A673 (cell line): ENCODE results near the gene NTRK3. TPM values are rescaled to one million over a fixed set of nuclear protein-coding genes. Genes with fewer than 3 reads are reported as not detected.

Experiments used
- BruUV-seq: library from RNA; stranded (reverse); fragments of 400-500 nt; replicated peaks from 2 replicates; lab custom pipeline; 2021; lab: Mats Ljungman, UMichigan
- CTCF ChIA-PET: fragments of 300-600 bp; sonication (Branson Sonifier 250); formaldehyde crosslinking; loops from one replicate; lab custom pipeline; 2022; ENCODE audit warnings: antibody characterized with exemption; lab: Charles Lee
- POLR2A ChIA-PET: fragments of 300-600 bp; sonication (Branson Sonifier 250); formaldehyde crosslinking; loops from one replicate; lab custom pipeline; 2022; ENCODE audit warnings: antibody characterized with exemption; ENCODE audit not compliant: low non-redundant PET; lab: Charles Lee
- DNase-seq: peaks from one replicate; pipeline ENCODE4 v3.0.0-alpha.2; 2015; ENCODE audit warnings: low spot score
- H3K27ac ChIP-seq: fragments of 200-600 bp; sonication (generic); 2 replicates; pipeline ENCODE4 v1.5.1; 2016; ENCODE audit warnings: mixed run types, low read depth, mild to moderate bottlenecking, mixed read lengths, antibody characterized with exemption, low read length; ENCODE audit not compliant: poor library complexity, severe bottlenecking
- H3K27me3 ChIP-seq: fragments of 200-600 bp; sonication (generic); replicated peaks from 2 replicates; pipeline ENCODE4 v1.6.1; 2017; ENCODE audit warnings: mixed run types, low read depth, mild to moderate bottlenecking, mixed read lengths, antibody characterized with exemption, low read length; ENCODE audit not compliant: insufficient read depth, poor library complexity
- H3K36me3 ChIP-seq: fragments of 200-600 bp; sonication (generic); 2 replicates; pipeline ENCODE4 v1.6.1; 2016; ENCODE audit warnings: mixed run types, mild to moderate bottlenecking, mixed read lengths, antibody characterized with exemption, low read length; ENCODE audit not compliant: insufficient read depth, poor library complexity, severe bottlenecking
- H3K4me1 ChIP-seq: fragments of 200-600 bp; sonication (generic); 2 replicates; pipeline ENCODE4 v1.6.1; 2017; ENCODE audit warnings: mixed run types, mild to moderate bottlenecking, mixed read lengths, antibody characterized with exemption, low read length; ENCODE audit not compliant: insufficient read depth, poor library complexity, severe bottlenecking
- H3K4me3 ChIP-seq: fragments of 200-600 bp; sonication (generic); 2 replicates; pipeline ENCODE4 v1.5.1; 2016; ENCODE audit warnings: low read depth, mixed run types, mild to moderate bottlenecking, mixed read lengths, low read length; ENCODE audit not compliant: poor library complexity, severe bottlenecking
- H3K9me3 ChIP-seq: fragments of 200-600 bp; sonication (generic); 2 replicates; pipeline ENCODE4 v1.6.1; 2016; ENCODE audit warnings: mixed run types, low read depth, mild to moderate bottlenecking, mixed read lengths, antibody characterized with exemption, low read length; ENCODE audit not compliant: poor library complexity, severe bottlenecking
- CTCF ChIP-seq: fragments of 300-800, 200-600 bp; sonication (generic); conservative IDR thresholded peaks from 2 replicates; pipeline ENCODE4 v1.5.1; 2017; ENCODE audit warnings: low read depth, mild to moderate bottlenecking, antibody characterized with exemption, low read length, moderate library complexity, mixed read lengths
- EZH2 ChIP-seq: fragments of 200-600 bp; sonication (generic); IDR thresholded peaks from 2 replicates; pipeline ENCODE4 v1.6.1; 2017; ENCODE audit warnings: borderline replicate concordance, low read depth, mild to moderate bottlenecking, mixed read lengths, antibody characterized with exemption, low read length; ENCODE audit not compliant: poor library complexity, severe bottlenecking
- intact Hi-C: fragments of 100-400 bp; cut with micrococcal nuclease; formaldehyde crosslinking; loops from one replicate; pipeline ENCODE4 v1.10.0; 2022; ENCODE audit not compliant: unreplicated experiment
- total RNA-seq: library from RNA; stranded (reverse); gene quantifications from 2 replicates; pipeline ENCODE4 v1.2.3, GENCODE V29; 2021

NTRK3 gene
- total RNA-seq, 1 experiment from 2014 or later = not detected

- ChIA-PET CTCF (interaction anchor here (1.9 kb wide), 1 partner anchor 180 kb away, joined by 6 read pairs; no protein-coding TSS in a partner anchor), POLR2A (no interaction called here)
- intact Hi-C loops = no loop called here
- Histone ChIP-seq H3K9me3 (no peaks in the 10 kb centered on the region), H3K27me3 (peaks cover 76% of the 10 kb centered on the region), H3K4me1 (no peaks in the 10 kb centered on the region), H3K27ac (no peak overlapping the region), H3K36me3 (no peaks in the 10 kb centered on the region), H3K4me3 (no peak overlapping the region)
- BruUV-seq = no TSS peak
- peak; percentile 83 for TF ChIP-seq CTCF
- TF ChIP-seq EZH2 = no peak
- peak; percentile 68 for DNase-seq
These were observed 18.3 kb upstream of the NTRK3 start for GRCh38 chr15:88274553-88275460.

GRCh38 chr15:88272421-88272820 is 15.9 kb upstream of the NTRK3 start:
- ChIA-PET POLR2A (no interaction called here), CTCF (no interaction called here)
- H3K27ac ChIP-seq = no peak overlapping the region
- no peak for DNase-seq
- TF ChIP-seq CTCF = no peak
- TF ChIP-seq EZH2 = no peak
- intact Hi-C loops = no loop called here
- H3K36me3 ChIP-seq = no peaks in the 10 kb centered on the region
- H3K27me3 ChIP-seq = peaks cover 80% of the 10 kb centered on the region
- no peaks in the 10 kb centered on the region for H3K9me3 ChIP-seq
- H3K4me1 ChIP-seq = no peaks in the 10 kb centered on the region
- no peak overlapping the region for H3K4me3 ChIP-seq
- no TSS peak for BruUV-seq

- DNase-seq = no peak
- intact Hi-C loops = no loop called here
- no TSS peak for BruUV-seq
- Histone ChIP-seq H3K27me3 (peaks cover 55% of the 10 kb centered on the region), H3K36me3 (no peaks in the 10 kb centered on the region), H3K4me1 (no peaks in the 10 kb centered on the region), H3K9me3 (no peaks in the 10 kb centered on the region), H3K4me3 (no peak overlapping the region), H3K27ac (no peak overlapping the region)
- ChIA-PET CTCF (no interaction called here), POLR2A (no interaction called here)
- no peak for TF ChIP-seq CTCF
- no peak for TF ChIP-seq EZH2
These were observed 13.0 kb upstream of the NTRK3 start for GRCh38 chr15:88269356-88270062.
